Measurements from ENCODE around the gene TMEM258. TPM values are rescaled to one million over a fixed set of nuclear protein-coding genes. Genes with fewer than 3 reads are reported as not detected.

The TMEM258 gene
- total RNA-seq, 1 donor = 32.5 TPM

- Histone ChIP-seq H3K27me3 (ENCODE audit: insufficient read depth, low read length) (peaks cover 22% of the 10 kb centered on the region), H3K9me3 (ENCODE audit: low read depth, low read length) (no peaks in the 10 kb centered on the region), H3K4me1 (ENCODE audit: insufficient read depth, low read length) (peaks cover 10% of the 10 kb centered on the region), H3K4me3 (ENCODE audit: low read length) (no peak within 1 kb of the TSS)
These were observed 40.1 kb downstream of the TMEM258 start, which contains the start of gene MYRF for GRCh38 chr11:61752117-61752924. MYRF (plus strand) TSS chr11:61752636; CDS start chr11:61752745, 109 bp downstream.

GRCh38 chr11:61751384-61751783, 41.0 kb downstream of the TMEM258 start:
- H3K4me3 ChIP-seq (ENCODE audit: low read length) = no peak overlapping the region
- no peaks in the 10 kb centered on the region for H3K9me3 ChIP-seq (ENCODE audit: low read depth, low read length)
- peaks cover 22% of the 10 kb centered on the region for H3K27me3 ChIP-seq (ENCODE audit: insufficient read depth, low read length)
- peaks cover 10% of the 10 kb centered on the region for H3K4me1 ChIP-seq (ENCODE audit: insufficient read depth, low read length)

GRCh38 chr11:61750631-61751273, 41.6 kb downstream of the TMEM258 start:
- no peak overlapping the region for H3K4me3 ChIP-seq (ENCODE audit: low read length)
- peaks cover 22% of the 10 kb centered on the region for H3K27me3 ChIP-seq (ENCODE audit: insufficient read depth, low read length)
- peaks cover 10% of the 10 kb centered on the region for H3K4me1 ChIP-seq (ENCODE audit: insufficient read depth, low read length)
- no peaks in the 10 kb centered on the region for H3K9me3 ChIP-seq (ENCODE audit: low read depth, low read length)

- H3K4me1 ChIP-seq (ENCODE audit: insufficient read depth, low read length) = peaks cover 10% of the 10 kb centered on the region
- no peak overlapping the region for H3K4me3 ChIP-seq (ENCODE audit: low read length)
- H3K9me3 ChIP-seq (ENCODE audit: low read depth, low read length) = no peaks in the 10 kb centered on the region
- peaks cover 22% of the 10 kb centered on the region for H3K27me3 ChIP-seq (ENCODE audit: insufficient read depth, low read length)
These were observed 42.7 kb downstream of the TMEM258 start for GRCh38 chr11:61749591-61750217.

GRCh38 chr11:61747967-61748285, 44.5 kb downstream of the TMEM258 start:
- H3K9me3 ChIP-seq (ENCODE audit: low read depth, low read length) = no peaks in the 10 kb centered on the region
- H3K4me1 ChIP-seq (ENCODE audit: insufficient read depth, low read length) = peaks cover 8% of the 10 kb centered on the region
- peaks cover 16% of the 10 kb centered on the region for H3K27me3 ChIP-seq (ENCODE audit: insufficient read depth, low read length)
- H3K4me3 ChIP-seq (ENCODE audit: low read length) = no peak overlapping the region

GRCh38 chr11:61747192-61747966, 45.0 kb downstream of the TMEM258 start:
- peaks cover 13% of the 10 kb centered on the region for H3K27me3 ChIP-seq (ENCODE audit: insufficient read depth, low read length)
- H3K4me3 ChIP-seq (ENCODE audit: low read length) = no peak overlapping the region
- H3K9me3 ChIP-seq (ENCODE audit: low read depth, low read length) = no peaks in the 10 kb centered on the region
- H3K4me1 ChIP-seq (ENCODE audit: insufficient read depth, low read length) = peaks cover 4% of the 10 kb centered on the region

- Histone ChIP-seq H3K9me3 (ENCODE audit: low read depth, low read length) (no peaks in the 10 kb centered on the region), H3K4me3 (ENCODE audit: low read length) (no peak overlapping the region), H3K4me1 (ENCODE audit: insufficient read depth, low read length) (no peaks in the 10 kb centered on the region), H3K27me3 (ENCODE audit: insufficient read depth, low read length) (peaks cover 8% of the 10 kb centered on the region)
These were observed 45.8 kb downstream of the TMEM258 start for GRCh38 chr11:61746442-61747191.

GRCh38 chr11:61745781-61746441, 46.5 kb downstream of the TMEM258 start:
- peaks cover 1% of the 10 kb centered on the region for H3K27me3 ChIP-seq (ENCODE audit: insufficient read depth, low read length)
- H3K4me1 ChIP-seq (ENCODE audit: insufficient read depth, low read length) = no peaks in the 10 kb centered on the region
- no peak overlapping the region for H3K4me3 ChIP-seq (ENCODE audit: low read length)

GRCh38 chr11:61744609-61745156, 47.7 kb downstream of the TMEM258 start:
- H3K27me3 ChIP-seq (ENCODE audit: insufficient read depth, low read length) = no peaks in the 10 kb centered on the region

More at GRCh38 chr11:61745781-61746441, 46.5 kb downstream of the TMEM258 start:
- H3K9me3 ChIP-seq (ENCODE audit: low read depth, low read length) = no peaks in the 10 kb centered on the region

GRCh38 chr11:61744181-61744580, 48.2 kb downstream of the TMEM258 start:
- no peaks in the 10 kb centered on the region for H3K27me3 ChIP-seq (ENCODE audit: insufficient read depth, low read length)
- no peak overlapping the region for H3K4me3 ChIP-seq (ENCODE audit: low read length)
- no peaks in the 10 kb centered on the region for H3K4me1 ChIP-seq (ENCODE audit: insufficient read depth, low read length)
- H3K9me3 ChIP-seq (ENCODE audit: low read depth, low read length) = no peaks in the 10 kb centered on the region

More at GRCh38 chr11:61744609-61745156, 47.7 kb downstream of the TMEM258 start:
- H3K9me3 ChIP-seq (ENCODE audit: low read depth, low read length) = no peaks in the 10 kb centered on the region
- no peaks in the 10 kb centered on the region for H3K4me1 ChIP-seq (ENCODE audit: insufficient read depth, low read length)
- no peak overlapping the region for H3K4me3 ChIP-seq (ENCODE audit: low read length)

- Histone ChIP-seq H3K4me1 (ENCODE audit: insufficient read depth, low read length) (no peaks in the 10 kb centered on the region), H3K27me3 (ENCODE audit: insufficient read depth, low read length) (no peaks in the 10 kb centered on the region), H3K4me3 (ENCODE audit: low read length) (no peak overlapping the region), H3K9me3 (ENCODE audit: low read depth, low read length) (no peaks in the 10 kb centered on the region)
These were observed 48.8 kb downstream of the TMEM258 start for GRCh38 chr11:61743486-61744095.

- no peaks in the 10 kb centered on the region for H3K9me3 ChIP-seq (ENCODE audit: low read depth, low read length)
- no peaks in the 10 kb centered on the region for H3K4me1 ChIP-seq (ENCODE audit: insufficient read depth, low read length)
- no peak overlapping the region for H3K4me3 ChIP-seq (ENCODE audit: low read length)
- no peaks in the 10 kb centered on the region for H3K27me3 ChIP-seq (ENCODE audit: insufficient read depth, low read length)
These were observed 50.0 kb downstream of the TMEM258 start for GRCh38 chr11:61742391-61742790.

GRCh38 chr11:61739966-61740365, 52.4 kb downstream of the TMEM258 start:
- H3K9me3 ChIP-seq (ENCODE audit: low read depth, low read length) = no peaks in the 10 kb centered on the region
- no peaks in the 10 kb centered on the region for H3K4me1 ChIP-seq (ENCODE audit: insufficient read depth, low read length)
- H3K27me3 ChIP-seq (ENCODE audit: insufficient read depth, low read length) = no peaks in the 10 kb centered on the region
- H3K4me3 ChIP-seq (ENCODE audit: low read length) = no peak overlapping the region

Measured in mononuclear cell (primary cell).